GM19025 (cell line): Measurements from ENCODE around the gene PSMB8.

Experiments
- ATAC-seq: cut with Tn5 transposase; IDR thresholded peaks from one replicate; pipeline ENCODE4 v1.9.1; 2021; ENCODE audit warnings: mild to moderate bottlenecking, low read depth, moderate library complexity; ENCODE audit not compliant: unreplicated experiment

The PSMB8 gene

DNA sequence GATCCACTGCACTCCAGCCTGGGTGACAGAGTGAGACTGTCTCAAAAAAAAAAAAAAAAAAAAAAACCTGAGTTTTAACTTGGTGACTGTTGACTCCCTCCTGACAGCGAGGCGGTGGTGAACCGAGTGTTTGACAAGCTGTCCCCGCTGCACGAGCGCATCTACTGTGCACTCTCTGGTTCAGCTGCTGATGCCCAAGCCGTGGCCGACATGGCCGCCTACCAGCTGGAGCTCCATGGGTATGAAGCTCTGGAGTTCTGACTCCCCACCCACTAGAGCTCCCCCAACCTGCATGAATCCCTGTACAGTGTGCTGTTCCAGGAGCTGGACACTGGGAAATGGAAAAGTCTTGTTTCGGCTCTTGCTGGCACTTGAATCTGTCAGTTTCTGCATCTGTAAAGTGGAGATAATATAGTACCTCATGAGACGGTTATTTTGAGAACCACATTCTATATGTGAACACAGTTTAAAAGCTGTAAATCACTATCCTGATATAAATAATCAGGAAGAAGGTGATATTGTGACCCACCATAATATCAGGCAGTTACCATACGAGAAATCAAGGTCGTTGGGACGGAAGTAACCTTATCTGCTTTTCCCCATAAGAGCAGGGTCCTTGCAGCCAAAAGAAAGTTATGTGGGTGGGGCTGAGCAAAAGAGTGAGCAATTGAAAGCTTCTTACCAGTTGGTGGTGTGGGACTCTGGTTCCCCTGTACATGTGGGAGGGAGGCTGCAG, 13.5 kb upstream of the PSMB8 start:
- ATAC-seq: no peak

DNA sequence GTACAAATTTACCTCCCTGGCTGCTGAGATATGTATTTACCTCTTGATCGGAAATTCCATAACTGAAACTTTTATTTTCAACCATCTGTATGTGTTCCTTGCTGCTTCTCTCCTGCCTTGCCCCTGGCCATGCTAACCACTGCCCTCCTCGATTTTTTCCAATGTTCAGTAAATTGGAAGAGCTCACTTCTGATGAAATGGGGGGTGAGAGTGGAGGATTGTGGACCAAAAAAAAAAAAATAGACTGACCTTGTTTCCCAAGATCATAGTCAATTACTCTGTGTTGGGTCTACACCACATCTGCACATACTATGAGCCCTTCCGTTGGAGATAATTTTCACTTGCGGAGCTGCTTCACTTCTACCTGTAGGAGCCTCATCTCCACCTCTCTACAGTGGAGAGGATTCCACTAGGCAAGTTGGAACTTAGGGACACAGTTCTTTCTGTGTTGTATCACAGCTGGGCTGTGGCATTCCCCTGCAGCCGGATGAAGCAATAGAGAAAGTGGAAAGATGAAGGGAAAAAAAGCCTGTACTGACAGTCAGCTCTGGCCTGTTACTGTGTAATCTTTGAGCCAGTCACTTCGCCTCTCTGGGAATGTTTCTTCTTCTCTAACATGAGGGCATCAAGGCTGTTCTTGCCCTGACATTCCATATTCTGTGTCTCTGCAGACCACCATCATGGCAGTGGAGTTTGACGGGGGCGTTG, 11.8 kb upstream of the PSMB8 start:
- ATAC-seq: no peak

DNA sequence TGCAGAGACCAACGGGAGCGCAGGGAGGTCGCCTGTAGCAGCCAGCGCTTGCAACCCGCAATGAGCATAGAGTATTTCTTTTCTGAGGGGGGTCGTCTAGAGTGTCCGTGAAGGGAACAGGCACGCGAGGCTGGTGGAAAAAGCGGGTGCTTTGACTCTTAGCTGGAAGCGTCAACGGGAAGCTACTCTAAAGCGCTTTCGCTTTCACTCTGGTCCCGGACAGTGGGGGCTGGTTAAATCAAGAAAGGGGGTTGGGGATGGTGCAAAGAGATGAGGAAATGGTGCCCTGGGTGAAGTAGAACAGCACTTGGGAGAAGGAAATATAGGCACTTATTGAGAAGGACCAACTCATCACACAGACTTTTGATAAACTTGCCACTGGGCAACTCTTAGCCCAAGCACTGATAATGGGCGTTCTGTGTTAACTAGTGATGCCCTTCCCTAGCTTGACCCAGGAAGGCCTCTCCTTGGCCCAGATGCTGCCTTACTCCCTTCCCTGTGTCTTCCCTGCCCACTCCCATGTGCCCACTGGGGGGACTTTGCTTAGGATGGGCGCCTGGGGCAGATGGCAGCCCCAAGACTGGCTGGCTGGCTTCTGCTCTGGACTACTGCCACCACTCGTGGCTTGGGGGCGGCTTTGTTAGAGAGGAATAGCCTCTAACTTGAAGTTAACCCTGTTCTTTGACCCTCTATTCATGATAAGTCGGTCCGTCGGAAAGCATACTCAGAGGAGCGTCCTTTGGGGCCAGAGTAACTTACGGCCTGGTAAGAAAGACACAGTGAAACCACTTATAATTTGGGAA, 10.7 kb upstream of the PSMB8 start:
- ATAC-seq: no peak

DNA sequence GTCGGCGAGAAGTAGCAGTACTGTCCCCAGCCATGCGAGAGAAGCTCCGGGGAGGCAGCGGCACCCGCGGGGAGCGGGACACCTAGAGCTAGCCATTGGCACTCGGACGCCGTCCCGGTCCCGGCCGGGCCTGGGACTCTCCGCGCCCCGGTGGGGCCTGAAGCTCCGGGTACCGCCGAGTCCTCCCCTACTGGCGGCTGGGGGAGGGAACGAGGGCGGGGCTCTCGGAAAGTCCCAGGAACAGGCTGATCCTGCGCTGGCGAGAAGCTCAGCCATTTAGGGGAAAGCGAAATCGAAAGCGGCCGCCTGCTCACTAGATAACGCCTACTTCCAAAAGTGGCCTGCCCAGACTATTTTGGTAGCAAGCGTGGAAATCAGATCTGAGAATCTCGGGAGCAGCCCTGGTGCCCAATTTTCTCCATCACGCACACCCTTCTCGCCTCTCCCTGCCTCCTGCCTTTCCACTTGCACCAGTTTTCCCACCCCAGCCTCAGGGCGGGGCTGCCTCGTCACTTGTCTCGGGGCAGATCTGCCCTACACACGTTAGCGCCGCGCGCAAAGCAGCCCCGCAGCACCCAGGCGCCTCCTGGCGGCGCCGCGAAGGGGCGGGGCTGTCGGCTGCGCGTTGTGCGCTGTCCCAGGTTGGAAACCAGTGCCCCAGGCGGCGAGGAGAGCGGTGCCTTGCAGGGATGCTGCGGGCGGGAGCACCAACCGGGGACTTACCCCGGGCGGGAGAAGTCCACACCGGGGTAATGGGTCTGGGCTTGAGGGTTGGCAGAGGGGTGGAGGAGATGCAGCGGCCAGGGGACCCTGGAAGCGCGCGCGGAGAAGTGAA, 9.9 kb upstream of the PSMB8 start, which contains the start of the genes PSMB9 and TAP1:
Gene PSMB9 (plus strand): TSS at position 652 of the 835 bp plus-strand sequence. CDS start 38 bp downstream, at position 690.
Gene TAP1 (minus strand): TSS at position 164 of the 835 bp plus-strand sequence. CDS start 68 bp downstream, at position 96.
- peak; percentile 78 for ATAC-seq

DNA sequence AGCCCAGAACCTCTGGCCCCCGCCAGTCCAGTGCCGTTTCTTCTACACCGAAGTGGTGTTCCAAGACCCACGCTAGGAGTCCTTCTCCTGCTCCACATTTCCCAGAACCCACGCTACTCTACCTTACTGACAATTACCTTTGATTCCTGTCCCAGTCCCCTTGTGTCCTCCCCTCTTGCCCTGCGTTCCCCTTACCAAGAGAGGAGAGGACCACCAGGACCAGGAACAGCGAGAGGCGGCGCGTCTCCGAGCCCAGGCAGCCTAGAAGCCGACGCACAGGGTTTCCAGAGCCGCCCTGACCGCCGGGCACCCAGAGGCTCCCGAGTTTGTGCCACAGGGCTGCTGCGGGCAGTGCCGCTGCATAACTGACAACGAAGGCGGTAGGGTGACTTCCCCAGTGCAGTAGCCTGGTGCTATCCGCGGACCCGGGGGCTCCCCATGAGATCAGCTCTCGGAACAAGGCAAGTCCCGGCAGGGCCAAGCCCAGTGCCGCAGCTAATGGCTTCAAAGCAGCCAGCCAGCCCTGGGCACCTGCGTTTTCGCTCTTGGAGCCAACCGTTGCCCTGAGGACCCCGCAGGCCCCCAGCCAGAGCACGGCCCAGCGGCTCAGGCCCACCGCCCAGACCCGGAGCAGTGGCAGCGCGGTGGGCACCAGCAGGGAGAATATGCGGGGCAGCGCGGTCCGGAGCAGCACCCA, 9.1 kb upstream of the PSMB8 start:
- ATAC-seq: peak; percentile 6

DNA sequence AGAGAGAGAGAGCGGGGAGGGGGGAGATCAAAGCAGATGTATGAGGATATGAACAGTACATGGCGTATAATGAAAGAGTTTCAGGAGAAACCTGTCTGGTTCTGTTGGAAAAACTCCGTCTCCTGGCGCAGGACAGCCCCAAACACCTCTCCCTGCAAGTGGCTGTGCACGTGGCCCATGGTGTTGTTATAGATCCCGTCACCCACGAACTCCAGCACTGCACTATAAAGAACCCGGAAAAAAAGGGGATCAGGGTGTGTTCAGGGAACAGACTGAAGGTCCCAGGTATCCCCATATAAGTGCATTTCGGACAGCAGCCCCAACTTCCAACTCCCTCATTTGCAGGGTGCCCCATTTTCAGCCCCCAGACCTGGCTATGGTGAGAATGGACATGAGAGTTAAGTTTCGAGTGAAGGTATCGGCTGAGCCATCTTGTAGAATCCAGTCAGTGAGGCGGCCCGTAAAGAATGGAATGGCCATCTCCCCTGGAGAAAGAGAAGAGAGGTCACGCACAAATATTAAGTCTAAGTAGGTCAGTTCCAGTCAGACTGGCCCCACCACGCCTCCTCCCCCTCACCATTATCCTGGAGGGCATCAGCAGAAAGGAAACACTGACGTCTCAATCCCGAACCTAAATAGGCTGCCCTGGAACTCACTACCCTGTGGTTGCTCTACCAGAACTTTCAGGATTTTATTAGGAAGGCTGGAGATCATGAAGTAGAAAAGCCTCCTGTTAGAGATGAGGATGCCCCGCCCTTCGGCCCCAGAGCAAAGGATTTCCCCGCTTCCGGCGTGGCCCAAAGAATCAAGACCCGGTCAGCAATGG, 8.4 kb upstream of the PSMB8 start:
- no peak for ATAC-seq

DNA sequence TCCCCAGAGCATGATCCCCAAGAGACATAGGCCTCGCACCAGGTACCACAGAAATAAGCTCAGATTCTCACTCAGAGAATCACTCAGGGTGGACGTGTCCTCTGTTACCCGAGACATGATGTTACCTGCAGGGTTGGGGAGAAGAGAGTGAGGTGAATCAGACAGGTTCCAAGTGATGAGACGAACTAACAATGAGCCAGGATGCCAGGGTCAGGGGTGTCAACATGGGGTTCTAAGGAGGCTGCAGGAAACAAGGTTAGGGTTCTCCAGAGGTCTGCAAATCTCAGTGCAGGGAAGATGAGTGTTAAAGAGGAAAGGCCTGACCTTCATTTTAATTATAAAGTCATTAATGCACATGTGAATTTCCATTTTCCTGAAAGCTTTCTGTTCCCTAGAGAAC, 7.2 kb upstream of the PSMB8 start:
- no peak for ATAC-seq

DNA sequence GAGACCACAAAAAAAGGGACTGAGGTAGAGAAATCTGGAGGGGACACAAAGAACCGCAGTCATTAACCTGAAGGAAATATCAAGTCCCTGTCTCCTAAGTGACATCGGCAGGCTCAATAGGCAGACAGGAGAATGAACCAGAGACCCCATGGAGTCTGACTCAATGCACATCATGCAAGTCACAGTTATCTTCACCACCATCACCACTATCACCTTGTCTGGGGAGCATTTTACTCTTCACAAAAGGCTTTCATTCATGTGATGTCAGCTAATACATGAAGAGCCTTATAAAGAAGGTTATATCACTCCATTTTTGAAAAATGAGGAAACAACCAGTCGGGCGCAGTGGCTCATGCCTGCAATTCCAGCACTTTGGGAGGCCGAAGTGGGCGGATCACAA, 5.3 kb upstream of the PSMB8 start:
- no peak for ATAC-seq

DNA sequence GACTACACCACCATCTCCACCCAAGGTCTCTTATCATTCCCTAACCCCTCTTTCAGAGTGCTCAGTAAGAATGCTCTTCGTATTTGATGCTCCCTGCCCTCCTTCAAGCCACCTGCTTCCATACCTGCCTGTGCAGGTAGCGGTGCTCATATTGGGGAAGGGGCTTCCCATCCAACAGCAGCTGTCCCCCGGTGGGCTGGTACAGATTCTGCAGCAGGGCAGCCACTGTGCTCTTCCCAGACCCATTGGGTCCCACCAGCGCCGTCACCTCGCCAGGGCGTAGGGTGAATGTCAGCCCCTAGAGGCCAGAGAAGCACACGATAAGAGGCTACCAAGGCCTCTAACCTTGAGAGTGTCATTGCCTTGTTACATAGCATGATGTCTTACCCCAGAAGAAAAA, 3.9 kb upstream of the PSMB8 start:
- no peak for ATAC-seq

DNA sequence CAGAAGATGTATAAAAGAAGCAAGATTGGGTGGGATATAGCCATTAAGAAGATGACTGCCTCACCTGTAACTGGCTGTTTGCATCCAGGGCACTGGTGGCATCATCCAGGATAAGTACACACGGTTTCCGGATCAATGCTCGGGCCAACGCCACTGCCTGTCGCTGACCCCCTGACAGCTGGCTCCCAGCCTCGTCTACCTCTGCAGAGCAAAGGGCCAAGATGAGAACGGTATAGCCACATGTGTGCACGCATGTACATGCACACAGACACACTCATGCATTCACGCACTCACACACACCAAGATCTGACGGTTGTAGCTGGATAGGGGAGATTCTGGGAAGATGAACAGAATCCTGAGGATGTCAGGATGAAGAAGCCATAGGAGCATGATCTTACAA, 3.2 kb upstream of the PSMB8 start:
- ATAC-seq: no peak

DNA sequence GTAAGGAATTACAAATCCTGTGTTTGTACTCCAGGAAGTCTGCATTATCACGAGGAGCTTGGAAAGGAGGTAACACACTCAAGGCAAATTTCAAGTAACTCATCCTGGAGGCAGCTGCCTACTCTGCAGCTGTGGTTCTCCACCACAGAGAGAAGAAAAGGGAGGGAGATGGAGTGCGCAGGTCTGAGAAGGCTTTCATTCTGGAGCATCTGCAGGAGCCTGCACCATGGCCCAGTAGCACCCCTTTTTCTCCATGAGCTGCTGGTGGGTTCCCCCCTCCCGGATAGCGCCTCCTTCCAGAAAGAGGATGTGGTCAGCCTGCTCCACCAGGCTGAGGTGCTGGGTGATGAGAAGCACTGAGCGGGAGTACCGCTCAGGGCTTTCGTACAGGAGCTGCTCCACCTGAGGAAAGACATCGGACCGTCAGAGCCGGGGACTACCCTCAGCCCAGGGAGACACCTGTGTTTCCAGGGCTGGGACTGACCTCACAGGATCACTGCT, 1.6 kb upstream of the PSMB8 start:
- no peak for ATAC-seq

DNA sequence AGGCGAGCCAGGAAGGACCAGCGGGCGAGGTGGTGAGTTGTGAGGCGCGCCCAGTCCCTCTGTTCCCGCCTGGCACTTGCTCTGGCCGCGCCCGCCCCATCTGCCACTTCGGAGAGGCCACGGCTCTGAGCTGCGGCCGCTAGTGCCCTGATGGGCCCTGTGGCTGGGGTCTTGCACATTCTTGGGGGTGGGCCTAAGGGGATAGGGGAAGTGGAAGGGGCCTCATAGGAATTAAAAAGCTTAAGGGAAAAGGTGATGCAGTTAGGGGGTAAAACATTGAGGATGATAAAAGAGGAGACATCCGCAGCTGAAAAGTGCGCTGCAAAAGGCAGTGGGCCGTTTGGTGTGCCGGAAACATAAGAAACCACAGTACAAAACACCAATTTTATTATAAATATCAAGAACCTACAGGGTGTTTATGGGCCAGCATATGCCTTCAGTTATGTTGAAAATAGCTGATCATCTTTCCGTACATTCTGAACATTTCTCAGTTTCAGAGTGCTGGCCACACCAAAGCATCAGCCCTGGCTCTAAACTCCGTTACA, 1.1 kb upstream of the PSMB8 start:
- no peak for ATAC-seq

DNA sequence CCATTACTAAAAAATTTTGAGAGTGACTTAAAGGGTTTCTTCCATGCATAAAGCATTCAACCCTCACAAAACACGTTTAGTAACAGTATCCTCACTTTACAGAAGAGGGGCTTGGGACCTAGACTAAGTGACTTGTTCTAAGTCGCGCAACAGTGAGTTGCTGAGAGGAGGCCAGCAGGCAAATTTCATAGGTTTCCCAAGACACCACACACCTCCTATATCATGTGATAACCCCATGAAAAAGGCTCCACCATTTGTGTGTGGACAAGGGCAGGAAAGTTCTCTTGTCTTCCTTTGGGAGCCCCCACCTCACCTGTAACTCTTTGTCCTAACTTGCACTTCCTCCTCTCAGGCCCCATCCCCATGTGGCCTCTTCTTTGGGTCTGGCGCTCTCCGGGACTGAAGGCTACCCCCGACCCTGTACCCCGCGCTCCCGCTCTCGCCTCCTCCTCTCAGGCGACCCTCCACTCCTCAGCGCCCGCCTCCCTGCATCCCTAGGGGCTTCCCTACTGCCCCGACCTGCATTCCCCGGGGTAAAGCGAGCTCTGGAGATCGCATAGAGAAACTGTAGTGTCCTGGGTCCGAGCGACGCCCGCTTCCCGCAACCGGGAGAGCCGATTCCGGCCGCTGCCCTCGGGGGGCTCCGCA, 392 bp downstream of the PSMB8 start:
- no peak for ATAC-seq

DNA sequence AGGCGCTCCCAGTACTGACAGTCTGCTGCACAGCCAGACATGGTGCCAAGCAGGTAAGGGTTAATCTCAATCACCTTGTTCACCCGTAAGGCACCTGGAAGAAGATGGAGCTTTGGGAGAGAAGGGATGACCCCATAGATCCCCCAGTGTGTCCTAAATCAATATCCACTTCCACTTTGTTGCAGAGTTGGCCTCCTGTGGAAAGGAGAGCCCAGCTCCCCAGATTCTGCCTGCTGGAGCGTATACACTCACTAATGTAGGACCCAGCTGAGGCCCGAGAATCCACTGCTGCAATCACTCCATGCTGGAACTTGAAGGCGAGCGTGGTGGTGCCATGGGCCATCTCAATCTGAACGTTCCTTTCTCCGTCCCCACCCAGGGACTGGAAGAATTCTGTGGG, 1.2 kb downstream of the PSMB8 start:
- no peak for ATAC-seq

DNA sequence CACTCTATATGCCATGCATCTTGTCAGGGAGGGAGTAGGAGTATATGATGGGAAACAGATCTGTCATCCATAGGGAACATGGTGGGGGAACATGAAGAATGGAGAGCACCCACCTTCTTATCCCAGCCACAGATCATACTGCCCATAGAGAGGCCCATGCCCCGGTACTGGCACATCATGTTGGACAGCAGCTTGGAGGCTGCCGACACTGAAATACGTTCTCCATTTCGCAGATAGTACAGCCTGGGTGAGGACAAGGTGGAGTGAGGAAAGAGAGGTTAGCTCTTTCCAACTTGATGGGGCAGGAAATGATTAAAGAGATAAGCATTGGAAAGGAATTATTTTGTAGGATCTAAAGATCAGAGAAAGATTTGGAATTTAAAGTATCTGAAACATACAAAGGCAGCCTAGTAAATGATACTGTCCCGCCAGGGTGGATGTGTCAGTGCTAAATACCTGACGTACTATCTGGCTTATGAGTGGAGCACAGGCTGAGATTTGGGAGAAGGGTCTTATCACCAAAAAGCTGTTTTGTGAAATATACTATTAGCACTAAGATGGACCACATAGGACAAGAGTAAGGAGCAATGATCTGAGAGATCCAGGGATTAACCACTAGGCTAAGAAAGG, 1.7 kb downstream of the PSMB8 start:
- no peak for ATAC-seq

DNA sequence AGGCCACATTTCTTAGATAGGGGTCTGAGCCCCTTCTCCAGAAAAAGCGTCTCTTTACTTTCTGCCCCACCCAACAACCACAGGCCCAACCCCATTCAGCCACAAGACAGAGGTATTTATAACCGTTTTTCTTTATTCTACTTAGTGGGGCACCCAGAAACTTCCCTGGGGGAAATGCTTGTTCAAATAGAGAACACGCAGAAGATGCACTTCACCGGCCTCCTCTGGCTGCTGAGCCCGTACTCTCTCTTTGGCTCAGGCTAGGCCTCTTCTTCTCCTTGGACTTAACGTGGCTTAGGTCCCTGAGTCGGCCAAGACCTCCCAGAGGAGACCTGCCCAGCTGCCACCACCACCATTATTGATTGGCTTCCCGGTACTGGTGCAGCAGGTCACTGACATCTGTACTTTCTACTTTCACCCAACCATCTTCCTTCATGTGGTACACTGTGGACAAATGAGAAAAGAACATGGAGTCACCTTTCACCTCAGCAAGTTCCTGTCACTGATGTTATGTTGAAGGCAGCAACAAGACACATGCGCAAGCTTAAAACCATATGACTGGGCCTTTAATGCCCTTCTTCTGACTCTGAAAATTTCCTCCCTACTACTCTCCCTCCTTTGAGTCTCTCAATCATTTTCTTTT, 3.1 kb downstream of the PSMB8 start:
- ATAC-seq: no peak

DNA sequence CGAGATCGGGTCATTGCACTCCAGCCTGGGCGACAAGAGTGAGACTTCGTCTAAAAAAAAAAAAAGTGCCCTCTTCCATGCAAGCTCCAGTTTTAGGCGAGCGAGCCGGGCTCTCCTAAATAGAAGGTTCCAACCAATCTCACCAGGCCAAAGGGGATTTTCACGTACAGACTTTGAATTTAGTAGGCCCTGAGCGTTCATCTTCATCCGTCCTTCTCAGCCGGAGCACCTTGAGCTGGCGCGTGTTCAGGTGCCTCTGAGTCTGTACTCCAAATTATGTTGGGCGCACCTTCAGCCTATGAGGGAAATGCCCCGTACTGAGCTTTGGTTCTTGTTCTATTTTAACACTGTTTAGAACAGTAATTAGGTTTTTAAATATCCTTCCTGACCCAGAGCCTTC, 4.5 kb downstream of the PSMB8 start:
- ATAC-seq: no peak
